Stimulated activated CD8-positive, alpha-beta memory T cell treated with anti-CD3 and anti-CD28 coated beads, Interleukin-7, amount 100 ng/mL, for 48 hours (primary cell): ENCODE measurements around the gene APEX1.
A peak's percentile ranks its signal among the peaks of the same experiment; 100 is the strongest.
"Not testable (repeated sequence)": the region's sequence is repeated elsewhere in the genome, so short reads cannot be mapped to it uniquely, and the experiment has no call there.

Source experiments
- DNase-seq, 2 donors: peaks; one replicate each; pipeline ENCODE4 v3.0.0-alpha.2; 2020; ENCODE audit warnings: low read depth in 1 of 2; ENCODE audit errors: extremely low read depth in 1 of 2

APEX1 gene

GRCh38 chr14:20435582-20436362 is 19.3 kb upstream of the APEX1 start, which contains the start of gene KLHL33:
Gene KLHL33 (minus strand): TSS chr14:20436166. CDS start chr14:20435811, 355 bp downstream.
- no peak for DNase-seq

GRCh38 chr14:20436363-20436755 is 18.7 kb upstream of the APEX1 start:
- DNase-seq: no peak

- DNase-seq: no peak
These were observed 16.4 kb upstream of the APEX1 start for GRCh38 chr14:20438664-20439063.

GRCh38 chr14:20440465-20440864 is 14.6 kb upstream of the APEX1 start:
- no peak for DNase-seq

- DNase-seq: peak in 1 of 2 donors; percentile 17
These were observed 14.1 kb upstream of the APEX1 start for GRCh38 chr14:20440882-20441281.

GRCh38 chr14:20441461-20441860 is 13.6 kb upstream of the APEX1 start:
- DNase-seq: no peak

GRCh38 chr14:20443650-20444049 is 11.4 kb upstream of the APEX1 start:
- DNase-seq: not testable (repeated sequence)

GRCh38 chr14:20446889-20447288 is 8.1 kb upstream of the APEX1 start:
- no peak for DNase-seq

GRCh38 chr14:20452831-20453230 is 2.2 kb upstream of the APEX1 start:
- not testable (repeated sequence) for DNase-seq

- peak in 1 of 2 donors; percentile 12 for DNase-seq
These were observed 602 bp downstream of the APEX1 start for GRCh38 chr14:20455355-20456300.

GRCh38 chr14:20456971-20457370 is 1.9 kb downstream of the APEX1 start:
- no peak for DNase-seq

GRCh38 chr14:20458031-20458789 is 3.2 kb downstream of the APEX1 start:
- no peak for DNase-seq

- peak in 1 of 2 donors; percentile 24 for DNase-seq
These were observed 5.6 kb downstream of the APEX1 start for GRCh38 chr14:20460458-20461224.

- DNase-seq: peak; percentile 93 to 98
These were observed 6.5 kb downstream of the APEX1 start, which contains the start of gene PIP4P1 for GRCh38 chr14:20461225-20462141. Gene PIP4P1 (minus strand): TSS chr14:20461434. CDS start chr14:20461325, 109 bp downstream.

GRCh38 chr14:20468764-20469241 is 13.8 kb downstream of the APEX1 start:
- no peak for DNase-seq

- DNase-seq: peak; percentile 71 to 84
These were observed 14.3 kb downstream of the APEX1 start, which contains the start of gene PNP for GRCh38 chr14:20469242-20469889. Gene PNP (plus strand): TSS chr14:20469406. CDS start chr14:20469525, 119 bp downstream.

GRCh38 chr14:20469890-20470602 is 15.0 kb downstream of the APEX1 start:
- DNase-seq: peak in 1 of 2 donors; percentile 65

GRCh38 chr14:20470603-20470901 is 15.5 kb downstream of the APEX1 start:
- no peak for DNase-seq
